Measurements from ENCODE around the gene NINJ2.

- TF ChIP-seq CTCF (IDR thresholded peaks at IDR 0.05 in 8 of 11, conservative IDR thresholded peaks at IDR 0.05 in 3 of 11) (no peak), POLR2A (IDR thresholded peaks at IDR 0.05) (no peak), POLR2AphosphoS5 (IDR thresholded peaks at IDR 0.05) (no peak)
Measured at GRCh38 chr12:666766-667308, 3.6 kb upstream of the NINJ2 start.
